ENCODE results near the gene PGAP2. TPM values are rescaled to one million over a fixed set of nuclear protein-coding genes. Genes with fewer than 3 reads are reported as not detected.
"Not testable (repeated sequence)": the region's sequence is repeated elsewhere in the genome, so short reads cannot be mapped to it uniquely, and the experiment has no call there.

PGAP2 gene
- polyA plus RNA-seq (ENCODE audit: insufficient read length in 4 of 4), result 10 to 100 TPM; 28.2 to 50.9 (median 39.3) TPM

DNA sequence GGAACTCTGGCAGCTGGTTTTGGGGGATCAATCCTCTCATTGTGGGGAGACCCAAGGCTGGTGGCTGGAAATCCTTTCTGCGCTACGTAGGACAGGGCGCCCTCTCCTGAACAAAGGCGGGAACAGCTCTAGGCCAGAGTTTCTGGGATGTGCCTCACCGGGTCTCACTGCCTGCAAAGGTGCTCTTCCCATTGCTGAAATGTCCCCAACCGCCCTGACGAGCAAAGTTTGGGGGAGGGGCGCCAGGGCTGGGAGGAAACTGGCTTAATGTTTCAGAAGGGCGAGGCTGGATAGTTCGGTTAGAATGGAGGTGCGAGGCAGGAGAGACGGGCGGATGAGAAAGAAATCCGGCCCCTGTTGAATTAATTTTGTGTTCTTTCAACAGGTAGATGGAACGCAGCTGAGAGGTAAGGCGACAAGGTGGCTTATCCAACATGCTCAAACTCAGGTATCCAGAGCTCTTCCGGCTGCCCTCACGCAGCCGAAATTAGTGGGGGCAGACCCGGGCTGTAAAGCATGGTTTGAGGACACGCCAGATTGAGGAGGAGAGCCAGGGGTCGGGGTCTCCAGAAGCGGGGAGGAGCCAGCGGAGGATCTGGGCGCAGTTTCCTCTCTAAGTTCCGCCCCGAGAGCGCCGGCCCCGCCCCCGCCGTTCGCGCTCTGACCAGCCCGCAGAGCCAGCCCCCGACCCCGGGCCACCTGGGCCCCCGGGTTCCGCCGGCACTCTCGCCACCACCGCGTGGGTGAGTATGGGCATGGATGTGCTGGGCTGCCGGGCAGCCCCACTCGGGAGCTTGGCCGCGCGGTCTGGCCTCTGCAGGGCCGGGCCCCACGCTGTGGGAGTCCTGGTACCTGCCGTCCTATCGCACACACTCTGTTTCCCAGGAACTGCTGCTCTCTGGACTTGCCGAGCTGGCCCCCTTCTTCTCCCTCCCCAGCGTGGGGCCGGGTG, at the start of gene PGAP2:
TSS of gene PGAP2 (plus strand) at position 652 of the 952 bp plus-strand sequence. CDS start 2,700 bp downstream, outside the sequence.
- peak in 2 of 4 donors; percentile 39 to 55 for DNase-seq (ENCODE audit: low read depth in 4 of 4, low spot score in 3 of 4)

DNA sequence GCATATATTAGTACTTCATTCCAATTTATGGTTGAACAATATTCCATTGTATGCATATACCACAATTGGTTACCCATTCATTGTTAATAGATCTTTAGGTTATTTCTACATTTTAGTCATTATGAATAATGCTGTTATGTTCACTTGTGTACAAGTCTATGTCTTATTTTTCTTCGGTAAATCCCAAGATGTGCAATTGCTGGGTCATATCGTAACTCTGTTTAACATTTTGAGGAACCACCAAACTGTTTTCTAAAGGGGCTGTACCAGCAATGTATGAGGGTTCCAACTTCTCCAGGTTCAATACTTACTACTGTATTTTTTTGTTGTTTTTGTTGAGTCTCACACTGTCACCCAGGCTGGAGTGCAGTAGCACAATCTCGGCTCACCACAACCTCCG, 44.1 kb upstream of the PGAP2 start:
- no peak for DNase-seq (ENCODE audit: low read depth in 4 of 4, low spot score in 3 of 4)

DNA sequence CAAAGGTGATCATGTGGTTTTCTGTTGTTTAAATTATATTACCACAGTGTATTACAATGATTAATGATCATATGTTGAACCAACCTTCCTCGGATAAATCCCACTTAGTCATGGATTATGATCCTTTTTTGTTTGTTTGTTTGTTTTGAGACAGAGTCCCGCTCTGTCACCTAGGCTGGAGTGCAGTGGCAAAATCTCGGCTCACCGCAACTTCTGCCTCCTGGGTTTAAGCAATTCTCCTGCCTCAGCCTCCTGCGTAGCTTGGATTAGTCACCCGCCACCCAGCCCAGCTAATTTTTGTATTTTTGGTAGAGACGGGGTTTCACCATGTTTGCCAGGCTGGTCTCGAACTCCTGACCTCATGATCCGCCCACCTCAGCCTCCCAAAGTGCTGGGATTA, 41.5 kb upstream of the PGAP2 start:
- not testable (repeated sequence) for DNase-seq (ENCODE audit: low read depth in 4 of 4, low spot score in 3 of 4)

DNA sequence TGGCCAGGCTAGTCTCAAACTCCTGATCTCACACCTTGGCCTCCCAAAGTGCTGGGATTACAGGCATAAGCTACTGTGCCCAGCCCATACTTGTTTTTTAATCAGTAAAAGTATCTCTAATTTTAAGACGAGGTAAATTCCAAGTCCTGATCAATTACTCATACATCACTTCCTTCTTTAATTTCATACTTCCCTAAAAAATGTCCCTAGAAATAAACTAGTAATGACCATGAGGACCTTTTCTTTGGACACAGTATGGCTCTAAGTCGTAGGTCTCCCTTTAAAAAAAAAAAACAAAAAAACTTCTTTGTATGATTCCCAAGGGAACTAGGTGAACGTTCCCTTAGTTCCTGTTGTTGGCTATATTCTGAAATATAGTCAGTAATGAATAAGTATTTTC, 40.8 kb upstream of the PGAP2 start:
- no peak for DNase-seq (ENCODE audit: low read depth in 4 of 4, low spot score in 3 of 4)

DNA sequence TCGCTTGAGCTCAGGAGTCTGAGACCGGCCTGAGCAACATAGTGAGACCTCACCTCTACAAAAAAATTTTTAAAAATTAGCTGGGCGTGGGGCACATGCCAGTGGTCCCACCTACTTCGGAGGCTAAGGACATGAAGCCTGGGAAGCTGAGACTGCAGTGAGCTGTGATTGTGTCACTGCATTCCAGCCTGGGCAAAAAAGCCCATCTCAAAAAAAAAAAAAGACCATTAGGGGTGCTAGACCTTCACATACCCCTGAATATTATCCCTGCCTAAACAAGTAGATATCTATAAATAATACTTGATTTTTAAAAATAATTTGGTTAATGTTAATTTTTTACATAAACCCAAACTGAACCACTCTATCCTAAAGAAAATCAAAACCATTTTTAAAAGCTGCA, 35.2 kb upstream of the PGAP2 start:
- DNase-seq (ENCODE audit: low read depth in 4 of 4, low spot score in 3 of 4), result no peak

DNA sequence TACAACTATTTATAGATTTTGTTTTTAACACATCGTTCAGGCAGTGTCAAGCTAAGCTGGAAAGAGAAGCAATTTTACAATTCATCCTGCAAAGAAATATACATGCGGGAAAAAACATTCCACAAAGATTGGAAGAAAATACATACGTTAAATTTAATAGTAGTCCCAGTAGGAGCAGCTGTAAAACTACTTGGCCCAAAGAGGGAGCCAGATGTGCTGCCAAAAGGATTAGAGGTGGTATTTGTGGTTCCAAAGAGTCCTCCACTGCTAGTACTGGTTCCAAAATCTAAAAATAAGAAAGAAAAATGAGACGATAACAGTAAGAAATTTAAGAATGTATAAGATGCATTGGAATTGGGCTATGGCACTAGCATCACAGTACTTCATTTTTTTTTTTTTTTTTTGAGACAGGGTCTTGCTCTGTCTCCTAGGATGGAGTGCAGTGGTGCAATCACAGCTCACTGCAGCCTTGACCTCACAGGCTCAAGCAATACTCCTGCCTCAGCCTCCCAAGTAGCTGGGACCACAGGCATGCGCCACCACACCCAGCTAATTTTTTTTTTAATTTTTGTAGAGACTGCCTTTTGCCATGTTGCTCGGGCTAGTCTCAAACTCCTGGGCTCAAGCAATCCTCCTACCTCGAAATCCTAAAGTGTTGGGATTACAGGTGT, 32.5 kb upstream of the PGAP2 start:
- no peak for DNase-seq (ENCODE audit: low read depth in 4 of 4, low spot score in 3 of 4)

DNA sequence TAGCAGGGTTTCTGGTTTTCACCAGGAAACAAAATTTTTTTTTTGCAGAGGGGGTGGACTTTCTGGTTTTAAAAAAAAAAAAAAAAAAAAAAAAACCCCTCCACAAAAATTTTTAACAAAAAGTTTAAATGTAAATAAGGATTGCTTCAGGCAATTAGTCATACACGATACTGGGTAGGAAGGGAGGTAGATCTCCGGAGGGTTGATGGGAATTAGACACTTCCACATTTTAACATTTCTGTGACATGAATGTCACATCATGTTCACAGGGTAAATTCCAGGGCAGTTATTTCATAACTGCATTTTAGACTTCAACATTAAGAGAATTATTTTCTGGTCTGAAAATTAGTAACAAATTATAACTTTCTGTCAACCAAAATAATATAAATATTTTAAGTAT, 26.9 kb upstream of the PGAP2 start:
- DNase-seq (ENCODE audit: low read depth in 4 of 4, low spot score in 3 of 4), result no peak

DNA sequence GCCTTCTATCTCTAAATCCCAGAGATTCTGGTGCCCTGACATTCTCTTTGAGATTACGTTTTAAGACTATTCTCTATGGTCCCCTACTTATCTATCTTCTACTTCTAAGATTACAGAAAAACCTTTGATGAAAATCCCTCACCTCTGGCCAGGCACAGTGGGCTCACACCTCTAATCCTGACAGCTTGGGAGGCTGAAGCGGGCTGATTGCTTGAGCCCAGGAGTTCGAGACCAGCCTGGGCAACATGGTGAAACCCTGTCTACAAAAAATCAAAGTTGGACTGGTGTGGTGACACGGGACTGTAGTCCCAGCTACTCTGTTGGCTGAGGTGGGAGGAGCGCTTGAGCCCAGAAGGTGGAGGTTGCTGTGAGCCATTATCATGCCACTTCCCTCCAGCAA, 25.4 kb upstream of the PGAP2 start:
- DNase-seq (ENCODE audit: low read depth in 4 of 4, low spot score in 3 of 4), result no peak

DNA sequence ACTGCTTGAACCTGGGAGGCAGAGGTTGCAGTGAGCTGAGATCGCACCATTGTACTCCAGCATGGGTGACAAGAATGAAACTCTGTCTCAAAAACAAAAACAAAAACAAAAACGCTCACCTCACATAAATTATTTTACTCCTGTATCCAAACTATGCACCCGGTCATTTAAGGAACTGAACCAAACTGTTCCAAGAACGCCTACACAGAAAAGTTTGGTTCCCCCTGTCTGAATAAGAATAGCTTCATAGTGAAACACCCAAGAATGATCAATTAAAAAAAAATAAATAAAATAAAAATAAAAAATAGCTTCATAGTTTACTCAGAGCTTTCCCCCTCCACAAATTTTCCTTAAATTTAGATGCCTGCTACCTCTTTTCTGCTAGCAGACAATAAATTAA, 24.7 kb upstream of the PGAP2 start:
- DNase-seq (ENCODE audit: low read depth in 4 of 4, low spot score in 3 of 4), result no peak

DNA sequence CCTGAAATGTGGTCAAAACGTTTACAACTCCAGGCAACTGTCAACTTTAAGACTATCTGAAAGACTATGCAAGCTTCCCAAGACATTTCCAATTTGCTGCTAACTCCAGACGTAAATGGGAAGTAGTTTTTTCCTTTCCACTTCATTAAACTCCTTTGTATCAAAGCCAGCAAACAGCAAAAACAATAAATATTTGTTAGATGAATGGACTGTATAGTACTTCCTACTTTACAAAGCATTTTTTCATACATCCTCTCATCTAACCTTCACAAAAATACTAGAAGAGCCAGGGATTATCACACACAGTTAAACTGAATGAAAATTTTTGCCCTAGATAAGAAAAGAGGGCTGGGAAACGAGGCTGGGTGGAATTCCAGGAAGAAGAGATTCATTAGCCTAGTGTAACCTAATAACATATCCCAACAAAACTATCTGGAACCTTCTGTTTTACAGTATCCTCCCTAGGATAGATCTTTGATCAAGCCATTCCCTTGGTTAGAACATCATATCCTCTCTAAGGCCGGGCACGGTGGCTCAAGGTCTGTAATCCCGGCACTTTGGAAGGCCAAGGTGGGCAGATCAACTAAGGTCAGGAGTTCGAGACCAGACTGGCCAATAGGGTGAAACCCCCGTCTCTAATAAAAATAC, 21.5 kb upstream of the PGAP2 start:
- no peak for DNase-seq (ENCODE audit: low read depth in 4 of 4, low spot score in 3 of 4)

DNA sequence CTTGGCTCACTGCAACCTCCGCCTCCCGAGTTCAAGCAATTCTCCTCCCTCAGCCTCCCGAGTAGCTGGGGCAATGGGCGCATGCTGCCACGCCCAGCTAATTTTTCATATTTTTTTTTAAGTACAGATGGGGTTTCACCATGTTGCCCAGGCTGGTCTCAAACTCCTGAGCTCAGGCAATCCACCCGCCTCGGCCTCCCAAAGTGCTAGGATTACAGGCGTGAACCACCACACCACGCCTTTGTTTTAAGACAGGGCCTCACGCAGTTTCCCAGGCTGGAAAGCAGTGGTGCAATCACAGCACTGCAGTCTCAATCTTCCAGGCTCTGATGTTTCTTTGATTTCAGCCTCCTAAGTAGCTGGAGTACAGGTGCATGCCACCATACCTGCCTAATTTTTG, 14.0 kb upstream of the PGAP2 start:
- not testable (repeated sequence) for DNase-seq (ENCODE audit: low read depth in 4 of 4, low spot score in 3 of 4)

DNA sequence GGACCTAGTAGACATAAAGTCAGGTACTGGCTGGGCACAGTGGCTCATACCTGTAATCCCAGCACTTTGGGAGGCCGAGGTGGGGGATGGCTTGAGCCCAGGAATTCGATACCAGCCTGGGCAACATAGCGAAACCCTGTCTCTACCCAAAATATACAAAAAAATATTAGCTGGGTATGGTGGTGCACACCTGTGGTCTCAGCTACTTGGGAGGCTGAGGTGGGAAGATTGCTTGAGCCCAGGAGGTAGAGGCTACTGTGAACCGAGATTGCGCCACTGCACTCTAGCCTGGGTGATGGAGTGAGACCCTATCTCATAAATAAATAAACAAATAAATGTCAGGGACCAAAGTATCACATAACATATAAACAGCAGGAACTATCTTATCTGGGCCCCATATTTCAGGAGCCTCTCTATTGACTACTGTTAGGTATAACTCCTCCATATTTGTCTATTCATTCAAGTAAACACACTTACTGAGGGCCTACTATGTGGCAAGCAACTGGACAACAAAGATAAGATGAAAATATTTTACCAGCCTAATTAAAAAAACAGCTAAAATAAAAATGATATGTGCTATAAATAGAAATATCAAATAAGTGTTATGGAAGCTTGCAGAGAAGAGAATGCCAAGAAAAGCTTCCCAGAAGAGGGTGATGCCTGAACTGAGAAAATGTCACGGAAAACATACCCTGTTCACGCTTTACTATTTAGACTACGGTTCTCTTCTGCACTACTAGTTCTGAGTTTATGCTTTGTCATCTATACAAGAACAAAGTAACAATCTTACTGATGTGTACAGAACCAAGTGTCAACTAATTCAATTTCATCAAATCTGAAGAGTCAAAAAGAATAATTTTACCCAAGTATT, 13.0 kb upstream of the PGAP2 start:
- DNase-seq (ENCODE audit: low read depth in 4 of 4, low spot score in 3 of 4), result no peak

DNA sequence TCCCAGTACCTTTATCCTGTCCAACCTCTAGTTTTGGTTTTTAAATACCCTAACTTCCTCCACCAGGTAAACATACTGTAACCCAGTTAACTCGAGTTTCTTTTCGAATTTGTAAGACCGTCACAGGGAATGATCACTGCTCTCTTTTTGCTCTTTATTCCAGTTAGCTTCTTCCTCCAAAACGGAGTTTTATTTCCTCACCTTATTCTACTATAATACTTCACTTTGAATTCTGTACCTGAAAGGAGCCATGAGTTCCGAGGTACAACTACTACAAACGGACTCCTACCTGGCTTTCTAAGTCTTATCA, 12.4 kb upstream of the PGAP2 start:
- no peak for DNase-seq (ENCODE audit: low read depth in 4 of 4, low spot score in 3 of 4)

DNA sequence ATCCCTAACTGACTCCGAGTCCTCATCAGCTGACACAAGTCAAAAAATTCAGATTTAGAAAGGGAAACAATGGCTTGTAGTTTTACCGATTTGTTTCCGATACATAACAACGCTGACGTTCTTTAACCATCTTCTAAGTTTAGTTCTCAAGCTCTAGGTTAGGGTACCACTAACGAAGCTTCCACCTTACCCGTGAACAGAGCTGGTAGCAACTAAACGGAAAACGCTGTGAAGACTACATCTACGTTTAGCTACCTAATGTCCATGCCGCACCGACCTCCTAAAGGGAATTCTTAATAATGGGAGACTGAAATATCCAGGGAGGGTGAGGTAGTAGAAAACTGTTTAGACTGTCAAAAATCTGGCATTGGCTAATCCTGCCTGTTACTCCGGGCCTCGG, 12.0 kb upstream of the PGAP2 start:
- DNase-seq (ENCODE audit: low read depth in 4 of 4, low spot score in 3 of 4), result no peak

DNA sequence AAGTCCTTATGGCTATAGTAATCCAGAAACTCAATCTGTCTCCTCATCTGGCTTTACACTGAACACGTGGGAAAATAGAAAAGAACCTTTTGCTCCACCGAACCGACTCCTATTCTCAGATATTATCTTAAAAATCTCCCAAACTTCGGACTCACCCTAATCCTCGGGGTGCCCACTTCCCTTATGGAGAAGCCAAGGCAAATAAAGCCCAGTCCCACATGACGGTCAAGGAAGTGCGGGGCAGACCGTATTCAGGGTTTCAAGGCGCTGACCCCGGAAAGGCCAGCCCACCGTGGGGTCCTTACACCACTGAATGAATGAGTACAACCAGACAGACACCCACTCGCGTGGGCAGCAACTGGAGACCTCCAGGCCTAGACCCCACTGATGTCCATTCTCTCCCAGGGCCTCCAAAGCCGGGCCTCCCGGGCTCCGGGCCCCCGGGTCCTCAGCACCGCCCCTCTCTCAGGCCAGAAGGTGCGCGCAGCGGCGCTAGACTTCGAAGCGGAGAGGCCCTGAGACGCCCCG, 11.5 kb upstream of the PGAP2 start:
- peak in 1 of 4 donors; percentile 30 for DNase-seq (ENCODE audit: low read depth in 4 of 4, low spot score in 3 of 4)

DNA sequence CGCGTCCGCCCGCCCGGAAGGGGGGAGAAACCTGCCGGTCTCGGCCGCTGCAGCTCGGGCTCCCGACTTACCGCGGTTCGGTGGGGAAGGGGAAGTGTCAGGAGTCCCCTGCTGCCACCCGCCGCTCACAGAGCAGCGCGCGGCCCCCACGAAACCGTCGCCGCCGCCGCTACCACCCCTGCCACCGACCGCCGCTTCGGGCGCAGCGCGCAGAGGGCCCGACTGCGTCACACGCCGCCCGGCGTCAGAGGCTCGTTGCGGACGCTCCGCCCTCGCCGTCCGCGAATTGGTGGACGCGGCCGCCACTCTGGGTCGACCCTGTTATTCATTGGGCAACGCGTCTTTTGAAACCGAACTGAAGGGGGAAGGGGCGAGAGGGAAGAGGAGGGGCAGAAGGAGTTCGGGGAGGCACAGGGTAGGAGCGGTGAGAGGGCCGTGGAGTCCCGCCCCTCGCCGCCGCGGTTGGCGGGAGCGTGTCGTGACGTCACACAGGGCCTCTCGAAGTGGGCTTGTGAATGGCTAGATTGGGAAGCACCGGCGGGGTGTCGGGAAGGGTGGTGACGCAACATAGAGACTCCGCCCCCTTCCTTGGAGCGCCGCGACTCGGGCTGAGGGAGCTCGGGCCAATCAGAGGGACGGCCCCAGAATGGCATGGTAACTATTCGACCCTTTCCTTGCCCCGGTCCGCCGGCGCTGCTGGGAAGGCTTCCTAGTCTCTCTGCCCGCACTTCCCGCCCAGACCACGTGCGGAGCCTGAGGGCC, 10.8 kb upstream of the PGAP2 start, which contains the start of gene NUP98:
TSS of gene NUP98 (minus strand) at position 226 of the 762 bp plus-strand sequence. CDS start 15,437 bp downstream, outside the sequence.
- DNase-seq (ENCODE audit: low read depth in 4 of 4, low spot score in 3 of 4), result peak; percentile 98 to 99 (median 99)

DNA sequence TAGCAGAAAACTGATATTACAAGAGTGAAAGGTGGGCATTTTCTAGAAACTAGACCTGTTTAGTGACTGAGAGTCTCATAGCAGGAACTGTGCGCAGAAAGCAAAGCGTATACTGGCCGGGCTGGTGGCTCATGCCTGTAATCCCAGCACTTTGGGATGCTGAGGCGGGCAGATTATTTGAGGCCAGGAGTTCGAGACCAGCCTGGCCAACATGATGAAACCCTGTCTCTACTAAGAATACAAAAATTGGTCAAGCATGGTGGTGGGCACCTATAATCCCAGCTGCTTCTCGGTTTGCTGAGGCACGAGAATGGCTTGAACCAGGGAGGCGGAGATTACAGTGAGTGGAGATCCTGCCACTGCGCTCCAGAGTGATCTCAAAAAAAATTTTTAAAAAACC, 9.2 kb upstream of the PGAP2 start:
- no peak for DNase-seq (ENCODE audit: low read depth in 4 of 4, low spot score in 3 of 4)

DNA sequence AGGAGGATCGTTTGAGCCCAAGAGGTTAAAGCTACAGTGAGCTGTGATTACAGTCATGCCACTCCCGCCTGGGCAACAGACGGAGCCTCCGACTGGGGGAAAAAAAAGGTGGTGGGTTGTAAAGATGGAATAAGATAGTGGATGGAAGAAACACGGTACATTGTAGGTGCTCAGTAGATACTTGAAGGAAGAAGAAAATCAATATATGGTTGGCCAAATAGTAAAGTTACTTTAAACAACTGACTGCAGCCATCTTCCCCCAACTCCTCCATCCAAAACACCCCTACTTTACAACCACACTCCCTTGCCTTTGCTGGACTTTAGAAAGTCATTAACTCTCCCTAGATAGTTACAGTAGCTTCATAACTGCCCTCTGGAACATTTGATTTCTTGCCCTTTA, 8.5 kb upstream of the PGAP2 start:
- no peak for DNase-seq (ENCODE audit: low read depth in 4 of 4, low spot score in 3 of 4)

DNA sequence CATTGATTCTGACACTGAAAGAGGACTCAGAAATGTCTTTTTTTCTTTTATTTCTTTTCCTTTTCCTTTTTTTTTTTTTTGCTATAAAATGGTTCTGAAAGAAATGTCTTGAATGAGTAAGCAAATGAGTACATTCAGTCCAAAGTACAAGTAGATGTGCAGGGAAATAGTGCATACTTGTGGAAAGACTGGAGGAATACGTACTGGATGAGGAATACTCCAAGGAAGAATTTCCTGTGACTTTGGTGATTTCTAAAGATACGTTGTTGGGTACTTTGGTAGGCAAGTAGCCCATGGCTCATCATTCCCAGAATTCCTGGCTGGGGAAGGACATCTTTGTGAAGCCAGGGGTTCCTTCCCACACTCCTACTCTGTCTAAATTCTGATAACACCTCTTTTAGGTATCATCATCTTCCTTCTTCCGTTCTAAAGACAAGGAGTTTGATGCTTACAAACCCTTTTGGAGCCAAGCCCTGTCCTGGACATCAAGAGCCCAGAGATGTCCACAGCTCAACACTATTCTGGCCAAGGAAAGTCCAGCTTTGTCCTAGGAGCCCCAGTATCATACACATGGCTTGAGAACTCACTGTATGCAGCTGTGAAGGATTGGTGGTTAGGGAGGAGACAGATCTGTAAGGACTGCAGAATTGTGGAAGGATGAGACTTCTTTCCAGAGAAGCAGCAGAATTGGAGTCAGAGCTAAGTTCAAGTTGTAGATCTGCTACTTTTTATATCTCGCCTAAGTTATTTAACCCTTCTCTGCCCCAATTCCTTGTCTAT, 6.2 kb upstream of the PGAP2 start:
- no peak for DNase-seq (ENCODE audit: low read depth in 4 of 4, low spot score in 3 of 4)

Measured in left renal pelvis (tissue), 4 donors.